Gastroesophageal sphincter (tissue), 4 donors: ENCODE data around the gene SLC28A2. TPM values are rescaled to one million over a fixed set of nuclear protein-coding genes. Genes with fewer than 3 reads are reported as not detected.
"Not testable (repeated sequence)": the region's sequence is repeated elsewhere in the genome, so short reads cannot be mapped to it uniquely, and the experiment has no call there.

Experiments
- ATAC-seq: fragments of 150-250 bp; one replicate; pipeline ENCODE4 v1.9.1; 2016; ENCODE audit warnings: mild to moderate bottlenecking, moderate library complexity
- H3K27ac ChIP-seq, 4 donors: fragments of 200-600 bp; sonication (generic) in 3 of 4; 1 replicate in 3 of 4; 2 replicates in 1 of 4; pipeline ENCODE4 v1.5.1; 2016 to 2019
- H3K27me3 ChIP-seq: fragments of 200-600 bp; sonication (generic); one replicate; pipeline ENCODE4 v1.5.1; 2019
- H3K36me3 ChIP-seq, 2 donors: fragments of 200-600 bp; sonication (generic); one replicate each; pipeline ENCODE4 v1.5.1; 2019; ENCODE audit warnings: control low read depth in 1 of 2
- H3K4me1 ChIP-seq, 3 donors: fragments of 200-600 bp; sonication (generic); 1 replicate in 2 of 3; 2 replicates in 1 of 3; pipeline ENCODE4 v1.5.1; 2016 to 2019; ENCODE audit warnings: control low read depth in 2 of 3
- H3K4me3 ChIP-seq, 2 donors: fragments of 200-600 bp; sonication (generic); one replicate each; pipeline ENCODE4 v1.5.1; 2019; ENCODE audit warnings: mild to moderate bottlenecking in 1 of 2, moderate library complexity in 1 of 2
- H3K9me3 ChIP-seq, 3 donors: fragments of 200-600 bp; sonication (generic); one replicate each; pipeline ENCODE4 v1.5.1; 2017 to 2019; ENCODE audit warnings: control low read depth in 2 of 3
- EP300 ChIP-seq: sonication (generic); formaldehyde crosslinking; IDR thresholded peaks from one replicate; pipeline ENCODE4 v1.6.1; 2017; ENCODE audit warnings: antibody characterized with exemption, mild to moderate bottlenecking
- POLR2A ChIP-seq, 2 donors: fragments of 450-650 bp; IDR thresholded peaks; one replicate each; pipeline ENCODE4 v1.6.1; 2017; ENCODE audit warnings: antibody characterized with exemption in 2 of 2, mild to moderate bottlenecking in 2 of 2, moderate library complexity in 1 of 2
- POLR2AphosphoS5 ChIP-seq: sonication (generic); formaldehyde crosslinking; IDR thresholded peaks from one replicate; pipeline ENCODE4 v1.6.1; 2017; ENCODE audit warnings: antibody characterized with exemption
- WGBS, 2 donors: methylation state at CpG; one replicate each; pipeline ENCODE4 v1.1.5; 2018; ENCODE audit warnings: low coverage in 1 of 2; 5-methylcytosine and 5-hydroxymethylcytosine counted together
- total RNA-seq, 4 donors: library from RNA; depleted of rRNA; stranded (reverse); fragments of >200 nt; gene quantifications; one replicate each; pipeline ENCODE4 v1.1.0, GENCODE V29; 2016
- TF ChIP-seq, protein P1 (sequence below), 4 experiments: fragments of 200-600 bp in 2 of 4; fragments of 450-650 bp in 2 of 4; sonication (generic) in 1 of 4; IDR thresholded peaks; one replicate each; pipeline ENCODE4 v1.5.1; 2017 to 2019; ENCODE audit warnings: antibody characterized with exemption in 4 of 4, mild to moderate bottlenecking in 2 of 4, moderate library complexity in 2 of 4

Gene SLC28A2
- total RNA-seq, 4 donors from 2014 or later = not detected

DNA sequence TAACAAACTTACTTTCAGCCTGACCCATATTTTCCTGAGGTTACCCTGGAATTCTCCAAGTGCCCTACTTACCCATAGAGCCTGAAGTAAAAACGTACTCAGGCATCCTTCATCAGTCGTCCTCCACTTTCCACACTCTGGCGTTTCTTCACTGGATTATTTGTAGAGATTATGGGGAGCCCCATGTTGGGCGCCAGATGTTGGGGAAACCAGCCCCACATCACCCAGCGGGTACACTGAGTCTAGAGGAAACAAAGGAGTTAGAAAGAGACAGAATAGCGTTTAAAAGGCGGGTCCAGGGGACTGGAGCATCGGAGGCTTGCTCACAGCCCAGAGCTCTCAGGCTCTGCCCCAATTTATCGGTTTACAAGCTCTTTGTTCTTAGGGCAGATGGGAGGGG, 9.7 kb upstream of the SLC28A2 start:
- Histone ChIP-seq H3K27me3 (no peaks in the 10 kb centered on the region), H3K9me3 (peaks cover 0 to 76% (median 0%) of the 10 kb centered on the region in 3 donors), H3K4me3 (no peak overlapping the region), H3K27ac (no peak overlapping the region), H3K36me3 (no peaks in the 10 kb centered on the region), H3K4me1 (no peaks in the 10 kb centered on the region)
- TF ChIP-seq POLR2A (IDR thresholded peaks at IDR 0.05) (no peak), EP300 (no peak), POLR2AphosphoS5 (no peak)
- TF ChIP-seq, protein P1, sequence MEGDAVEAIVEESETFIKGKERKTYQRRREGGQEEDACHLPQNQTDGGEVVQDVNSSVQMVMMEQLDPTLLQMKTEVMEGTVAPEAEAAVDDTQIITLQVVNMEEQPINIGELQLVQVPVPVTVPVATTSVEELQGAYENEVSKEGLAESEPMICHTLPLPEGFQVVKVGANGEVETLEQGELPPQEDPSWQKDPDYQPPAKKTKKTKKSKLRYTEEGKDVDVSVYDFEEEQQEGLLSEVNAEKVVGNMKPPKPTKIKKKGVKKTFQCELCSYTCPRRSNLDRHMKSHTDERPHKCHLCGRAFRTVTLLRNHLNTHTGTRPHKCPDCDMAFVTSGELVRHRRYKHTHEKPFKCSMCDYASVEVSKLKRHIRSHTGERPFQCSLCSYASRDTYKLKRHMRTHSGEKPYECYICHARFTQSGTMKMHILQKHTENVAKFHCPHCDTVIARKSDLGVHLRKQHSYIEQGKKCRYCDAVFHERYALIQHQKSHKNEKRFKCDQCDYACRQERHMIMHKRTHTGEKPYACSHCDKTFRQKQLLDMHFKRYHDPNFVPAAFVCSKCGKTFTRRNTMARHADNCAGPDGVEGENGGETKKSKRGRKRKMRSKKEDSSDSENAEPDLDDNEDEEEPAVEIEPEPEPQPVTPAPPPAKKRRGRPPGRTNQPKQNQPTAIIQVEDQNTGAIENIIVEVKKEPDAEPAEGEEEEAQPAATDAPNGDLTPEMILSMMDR (IDR thresholded peaks at IDR 0.05) = no peak
- ATAC-seq = no peak
- WGBS, 2 donors = 67 to 69% methylated on average over 5 to 8 of the region's 9 CpGs

DNA sequence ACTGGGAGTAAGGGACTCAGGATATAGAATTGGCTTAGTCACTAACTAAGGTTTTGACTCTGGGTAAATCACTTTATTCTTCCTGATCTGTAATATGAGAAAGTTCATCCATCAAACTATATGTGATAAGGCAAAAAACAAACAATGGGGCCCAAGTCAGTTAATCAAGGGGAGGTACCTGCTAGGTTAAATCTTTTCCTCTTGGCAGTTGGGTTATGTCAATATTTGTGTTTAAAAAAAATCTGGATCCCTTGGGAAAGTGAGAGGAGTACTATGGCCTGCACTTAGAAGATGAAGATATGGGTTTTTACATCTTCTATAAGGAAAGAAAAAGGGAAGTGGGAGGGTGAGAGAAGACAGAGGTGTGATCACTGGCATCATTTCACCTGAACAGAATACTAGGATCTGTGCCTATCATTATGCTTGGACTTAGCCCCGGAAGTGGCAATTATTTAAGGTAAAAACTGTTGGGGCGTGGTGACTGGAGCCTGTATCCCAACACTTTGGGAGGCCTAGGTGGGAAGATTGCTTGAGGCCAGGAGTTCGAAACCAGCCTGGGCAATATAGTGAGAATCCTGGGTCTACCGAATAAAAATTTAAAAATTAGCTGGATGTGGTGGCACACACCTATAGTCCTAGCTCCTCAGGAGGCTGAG, 2.8 kb upstream of the SLC28A2 start:
- H3K36me3 ChIP-seq = no peaks in the 10 kb centered on the region
- no peak overlapping the region for H3K4me3 ChIP-seq
- H3K4me1 ChIP-seq = no peaks in the 10 kb centered on the region
- H3K9me3 ChIP-seq = peaks cover 0 to 20% (median 0%) of the 10 kb centered on the region in 3 donors
- no peak for TF ChIP-seq POLR2AphosphoS5
- TF ChIP-seq EP300 = no peak
- WGBS, 2 donors = 94% methylated on average over 4 of the region's 4 CpGs
- no peaks in the 10 kb centered on the region for H3K27me3 ChIP-seq
- H3K27ac ChIP-seq = no peak overlapping the region
- no peak for ATAC-seq

DNA sequence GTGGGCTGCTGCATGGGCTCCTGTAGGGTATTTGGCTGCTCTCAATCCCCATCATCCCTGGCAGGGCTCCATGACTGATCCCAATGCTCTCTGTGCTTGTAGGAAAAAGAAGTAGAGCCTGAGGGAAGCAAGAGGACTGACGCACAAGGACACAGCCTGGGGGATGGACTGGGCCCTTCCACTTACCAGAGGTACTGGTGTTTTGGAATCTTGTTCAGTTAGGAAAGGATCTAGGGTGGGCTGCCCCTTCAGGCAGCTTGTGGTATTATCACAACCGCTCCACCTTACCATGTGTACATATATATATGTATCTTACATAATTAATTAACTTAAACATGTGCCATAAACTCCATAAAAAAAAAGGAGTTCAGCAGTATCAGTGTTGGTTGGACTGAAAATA, 1.3 kb downstream of the SLC28A2 start:
- H3K9me3 ChIP-seq = no peaks in the 10 kb centered on the region
- H3K4me1 ChIP-seq = no peaks in the 10 kb centered on the region
- H3K4me3 ChIP-seq = no peak overlapping the region
- no peak for TF ChIP-seq POLR2AphosphoS5
- TF ChIP-seq POLR2A (IDR thresholded peaks at IDR 0.05) = no peak
- TF ChIP-seq, protein P1 (IDR thresholded peaks at IDR 0.05) = no peak
- no peak for TF ChIP-seq EP300
- ATAC-seq = no peak
- no peak overlapping the region for H3K27ac ChIP-seq
- no peaks in the 10 kb centered on the region for H3K36me3 ChIP-seq
- H3K27me3 ChIP-seq = no peaks in the 10 kb centered on the region
- WGBS, 2 donors = 49 to 57% methylated on average over 1 to 2 of the region's 2 CpGs

DNA sequence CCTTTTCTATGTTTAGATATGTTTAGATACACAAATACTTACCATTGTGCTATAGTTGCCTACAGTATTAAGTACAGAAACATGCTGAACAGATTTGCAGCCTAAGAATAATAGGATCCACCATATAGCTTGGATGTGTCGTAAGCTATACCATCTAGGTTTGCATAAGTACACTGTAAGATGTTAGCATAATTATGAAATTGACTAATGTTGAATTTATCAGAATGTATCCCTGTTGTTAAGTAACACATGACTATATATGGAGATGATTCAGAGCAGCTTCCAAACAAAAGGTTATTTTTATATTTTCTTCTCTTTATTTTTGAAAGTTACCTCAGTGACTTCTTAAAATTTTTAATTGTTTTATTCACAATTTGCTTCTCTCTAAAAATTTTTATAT, 2.4 kb downstream of the SLC28A2 start:
- WGBS, 2 donors = 86 to 100% methylated on average over 1 of the region's 1 CpG
- Histone ChIP-seq H3K27ac (no peak overlapping the region), H3K4me1 (no peaks in the 10 kb centered on the region), H3K4me3 (no peak overlapping the region), H3K9me3 (no peaks in the 10 kb centered on the region), H3K27me3 (no peaks in the 10 kb centered on the region), H3K36me3 (no peaks in the 10 kb centered on the region)
- no peak for ATAC-seq
- TF ChIP-seq, protein P1 (IDR thresholded peaks at IDR 0.05) = no peak
- TF ChIP-seq POLR2AphosphoS5 (no peak), POLR2A (IDR thresholded peaks at IDR 0.05) (no peak), EP300 (no peak)

DNA sequence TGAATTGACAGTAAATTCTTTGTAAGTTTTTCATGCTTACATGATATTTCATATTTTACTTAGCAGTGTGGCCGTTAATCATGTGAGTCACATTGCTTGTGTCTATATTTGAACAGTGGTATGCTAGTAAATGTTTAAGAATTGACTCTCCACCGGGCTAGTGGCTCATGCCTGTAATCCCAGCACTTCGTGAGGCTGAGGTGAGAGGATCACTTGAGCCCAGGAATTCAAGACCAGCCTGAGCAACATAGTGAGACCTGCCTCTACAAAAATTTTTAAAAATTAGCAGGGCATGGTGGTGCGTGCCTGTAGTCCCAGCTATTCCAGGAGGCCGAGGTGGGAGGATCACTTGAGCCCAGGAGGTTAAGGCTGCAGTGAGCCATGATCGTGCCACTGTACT, 2.8 kb downstream of the SLC28A2 start:
- not testable (repeated sequence) for H3K4me3 ChIP-seq, ATAC-seq, H3K27me3 ChIP-seq, H3K27ac ChIP-seq, H3K4me1 ChIP-seq, H3K9me3 ChIP-seq, H3K36me3 ChIP-seq
- 49 to 50% methylated on average over 4 to 6 of the region's 6 CpGs for WGBS, 2 donors

DNA sequence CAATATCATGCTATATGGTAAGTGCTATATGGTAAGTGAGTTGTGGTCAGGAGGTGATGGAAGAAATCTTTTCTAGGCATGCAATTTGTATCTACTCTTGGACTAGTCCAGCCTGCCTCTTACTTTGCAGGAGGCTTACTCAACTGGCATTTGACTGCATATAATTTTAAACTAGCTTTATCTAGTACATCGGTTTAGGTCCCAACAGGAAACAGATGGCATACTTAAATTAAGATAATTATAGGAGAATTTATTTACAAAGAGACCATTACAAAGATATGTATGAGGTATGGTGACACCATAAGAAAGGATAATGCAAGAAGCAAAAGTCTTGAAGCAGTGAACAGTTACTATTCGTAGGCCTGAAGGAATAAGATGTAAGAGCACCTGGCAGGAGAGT, 7.8 kb downstream of the SLC28A2 start:
- Histone ChIP-seq H3K27ac (no peak overlapping the region), H3K9me3 (no peaks in the 10 kb centered on the region), H3K27me3 (no peaks in the 10 kb centered on the region), H3K4me1 (no peaks in the 10 kb centered on the region), H3K4me3 (no peak overlapping the region), H3K36me3 (no peaks in the 10 kb centered on the region)
- TF ChIP-seq POLR2A (IDR thresholded peaks at IDR 0.05) (no peak), EP300 (no peak), POLR2AphosphoS5 (no peak)
- TF ChIP-seq, protein P1 (IDR thresholded peaks at IDR 0.05) = no peak
- 56 to 60% methylated on average over 2 of the region's 2 CpGs for WGBS, 2 donors
- no peak for ATAC-seq
